Uterus (tissue), 4 donors: ENCODE data around the gene SLC35D3. TPM values are rescaled to one million over a fixed set of nuclear protein-coding genes. Genes with fewer than 3 reads are reported as not detected.
"Not testable (repeated sequence)": the region's sequence is repeated elsewhere in the genome, so short reads cannot be mapped to it uniquely, and the experiment has no call there.

Experiments used
- DNase-seq, 2 donors: peaks; one replicate each; pipeline ENCODE4 v3.0.0-alpha.2; 2019 to 2020
- H3K27ac ChIP-seq, 2 donors: fragments of 200-600 bp; sonication (generic); 1 replicate in 1 of 2; 2 replicates in 1 of 2; pipeline ENCODE4 v1.5.1; 2016 to 2018
- H3K27me3 ChIP-seq, 2 donors: fragments of 200-600 bp; sonication (generic); one replicate each; pipeline ENCODE4 v1.5.1; 2018 to 2019; ENCODE audit warnings: control low read depth in 1 of 2
- H3K36me3 ChIP-seq, 2 donors: fragments of 200-600 bp; sonication (generic); one replicate each; pipeline ENCODE4 v1.5.1; 2019; ENCODE audit warnings: control low read depth in 1 of 2
- H3K4me1 ChIP-seq, 2 donors: fragments of 200-600 bp; sonication (generic); one replicate each; pipeline ENCODE4 v1.5.1; 2018 to 2019; ENCODE audit warnings: control low read depth in 1 of 2
- H3K4me3 ChIP-seq, 2 donors: fragments of 200-600 bp; sonication (generic); 1 replicate in 1 of 2; 2 replicates in 1 of 2; pipeline ENCODE4 v1.5.1; 2018 to 2019; ENCODE audit warnings: mild to moderate bottlenecking in 1 of 2
- H3K9me3 ChIP-seq, 2 donors: fragments of 200-600 bp; sonication (generic); one replicate each; pipeline ENCODE4 v1.5.1; 2019; ENCODE audit warnings: control low read depth in 1 of 2
- POLR2A ChIP-seq, 2 donors: fragments of 450-650 bp; IDR thresholded peaks; one replicate each; pipeline ENCODE4 v1.6.1; 2016; ENCODE audit warnings: antibody characterized with exemption in 2 of 2, mild to moderate bottlenecking in 1 of 2, moderate library complexity in 1 of 2
- intact Hi-C: fragments of 100-400 bp; cut with DNase I; formaldehyde crosslinking; loops from one replicate; pipeline ENCODE4 v1.15.1; 2023; ENCODE audit warnings: low total_unique reads
- total RNA-seq, 4 donors: library from RNA; depleted of rRNA in 3 of 4; stranded (reverse); fragments of >200 nt in 3 of 4; gene quantifications; one replicate each; pipeline versions ENCODE4 v1.1.0 to v1.2.4, GENCODE V29; 2014 to 2023
- TF ChIP-seq, protein P1 (sequence below), 4 experiments: fragments of 200-600 bp in 2 of 4; fragments of 450-650 bp in 2 of 4; sonication (generic) in 2 of 4; IDR thresholded peaks; one replicate each; pipeline ENCODE4 v1.5.1; 2016 to 2019; ENCODE audit warnings: antibody characterized with exemption in 4 of 4, mild to moderate bottlenecking in 2 of 4, moderate library complexity in 1 of 4
- donor health status: DM: yes; HTN: yes; CAD: no.

Gene SLC35D3
- not detected for total RNA-seq

GRCh38 chr6:136921936-136922684 is at the start of gene SLC35D3:
TSS of gene SLC35D3 (plus strand) at chr6:136922301. CDS start at chr6:136922429, 128 bp downstream.
- Histone ChIP-seq H3K36me3 (no peaks in the 10 kb centered on the region), H3K27ac (no peak within 1 kb of the TSS), H3K27me3 (peaks cover 10 to 19% of the 10 kb centered on the region in 2 donors), H3K9me3 (no peaks in the 10 kb centered on the region), H3K4me3 (peak within 1 kb of the TSS; percentile 21 to 32), H3K4me1 (peaks cover 0 to 14% of the 10 kb centered on the region in 2 donors)
- DNase-seq = no peak
- intact Hi-C loops = no loop called here
- TF ChIP-seq POLR2A (IDR thresholded peaks at IDR 0.05) = no peak
- TF ChIP-seq, protein P1, sequence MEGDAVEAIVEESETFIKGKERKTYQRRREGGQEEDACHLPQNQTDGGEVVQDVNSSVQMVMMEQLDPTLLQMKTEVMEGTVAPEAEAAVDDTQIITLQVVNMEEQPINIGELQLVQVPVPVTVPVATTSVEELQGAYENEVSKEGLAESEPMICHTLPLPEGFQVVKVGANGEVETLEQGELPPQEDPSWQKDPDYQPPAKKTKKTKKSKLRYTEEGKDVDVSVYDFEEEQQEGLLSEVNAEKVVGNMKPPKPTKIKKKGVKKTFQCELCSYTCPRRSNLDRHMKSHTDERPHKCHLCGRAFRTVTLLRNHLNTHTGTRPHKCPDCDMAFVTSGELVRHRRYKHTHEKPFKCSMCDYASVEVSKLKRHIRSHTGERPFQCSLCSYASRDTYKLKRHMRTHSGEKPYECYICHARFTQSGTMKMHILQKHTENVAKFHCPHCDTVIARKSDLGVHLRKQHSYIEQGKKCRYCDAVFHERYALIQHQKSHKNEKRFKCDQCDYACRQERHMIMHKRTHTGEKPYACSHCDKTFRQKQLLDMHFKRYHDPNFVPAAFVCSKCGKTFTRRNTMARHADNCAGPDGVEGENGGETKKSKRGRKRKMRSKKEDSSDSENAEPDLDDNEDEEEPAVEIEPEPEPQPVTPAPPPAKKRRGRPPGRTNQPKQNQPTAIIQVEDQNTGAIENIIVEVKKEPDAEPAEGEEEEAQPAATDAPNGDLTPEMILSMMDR (IDR thresholded peaks at IDR 0.05) = no peak

DNA sequence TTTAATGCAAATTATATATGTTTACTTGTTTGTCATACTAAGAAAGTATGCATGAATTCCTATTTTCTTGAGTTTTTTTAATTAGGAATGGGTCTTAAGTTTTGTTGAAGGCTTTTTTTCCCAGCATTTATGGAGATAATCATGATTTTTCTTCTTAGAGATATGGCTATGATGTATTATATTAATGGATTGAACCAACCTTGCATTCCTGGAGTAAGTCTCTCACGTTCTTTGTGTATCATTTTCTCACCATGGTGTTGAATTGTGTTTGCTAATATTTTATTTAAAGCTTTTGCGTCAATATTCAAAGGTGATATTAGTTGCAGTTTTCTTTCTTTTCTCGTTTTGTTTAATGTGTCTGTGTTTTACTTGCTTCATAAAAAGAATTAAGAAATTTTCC is 48.4 kb upstream of the SLC35D3 start:
- no peak for DNase-seq
- Histone ChIP-seq H3K27me3 (no peaks in the 10 kb centered on the region), H3K4me1 (no peaks in the 10 kb centered on the region), H3K4me3 (no peak overlapping the region), H3K27ac (no peak overlapping the region), H3K36me3 (no peaks in the 10 kb centered on the region), H3K9me3 (peaks cover 0 to 6% of the 10 kb centered on the region in 2 donors)
- TF ChIP-seq, protein P1 (IDR thresholded peaks at IDR 0.05) = no peak
- TF ChIP-seq POLR2A (IDR thresholded peaks at IDR 0.05) = no peak
- intact Hi-C loops = no loop called here

- DNase-seq, H3K27ac ChIP-seq, H3K27me3 ChIP-seq, H3K4me3 ChIP-seq, H3K4me1 ChIP-seq, H3K36me3 ChIP-seq, intact Hi-C loops, H3K9me3 ChIP-seq: not testable (repeated sequence)
Observed at GRCh38 chr6:136876469-136876868, 45.6 kb upstream of the SLC35D3 start.

GRCh38 chr6:136880748-136881460 is 41.2 kb upstream of the SLC35D3 start:
- no peaks in the 10 kb centered on the region for H3K27me3 ChIP-seq
- no peaks in the 10 kb centered on the region for H3K4me1 ChIP-seq
- intact Hi-C loops = no loop called here
- no peak overlapping the region for H3K4me3 ChIP-seq
- no peak overlapping the region for H3K27ac ChIP-seq
- no peak for DNase-seq
- H3K36me3 ChIP-seq = no peaks in the 10 kb centered on the region
- TF ChIP-seq, protein P1 (IDR thresholded peaks at IDR 0.05) = no peak
- TF ChIP-seq POLR2A (IDR thresholded peaks at IDR 0.05) = no peak
- H3K9me3 ChIP-seq = no peaks in the 10 kb centered on the region

- Histone ChIP-seq H3K27me3 (no peaks in the 10 kb centered on the region), H3K36me3 (no peaks in the 10 kb centered on the region), H3K27ac (no peak overlapping the region), H3K9me3 (no peaks in the 10 kb centered on the region), H3K4me3 (no peak overlapping the region), H3K4me1 (no peaks in the 10 kb centered on the region)
- intact Hi-C loops = no loop called here
- TF ChIP-seq POLR2A (IDR thresholded peaks at IDR 0.05) = no peak
- TF ChIP-seq, protein P1 (IDR thresholded peaks at IDR 0.05) = no peak
- no peak for DNase-seq
Observed at GRCh38 chr6:136886091-136886490, 36.0 kb upstream of the SLC35D3 start.
